HG03066 (cell line): ENCODE measurements around the gene CDH11.

Experiments
- ATAC-seq: cut with Tn5 transposase; IDR thresholded peaks from one replicate; pipeline ENCODE4 v1.9.1; 2021; ENCODE audit warnings: low read depth; ENCODE audit not compliant: unreplicated experiment

CDH11 gene

DNA sequence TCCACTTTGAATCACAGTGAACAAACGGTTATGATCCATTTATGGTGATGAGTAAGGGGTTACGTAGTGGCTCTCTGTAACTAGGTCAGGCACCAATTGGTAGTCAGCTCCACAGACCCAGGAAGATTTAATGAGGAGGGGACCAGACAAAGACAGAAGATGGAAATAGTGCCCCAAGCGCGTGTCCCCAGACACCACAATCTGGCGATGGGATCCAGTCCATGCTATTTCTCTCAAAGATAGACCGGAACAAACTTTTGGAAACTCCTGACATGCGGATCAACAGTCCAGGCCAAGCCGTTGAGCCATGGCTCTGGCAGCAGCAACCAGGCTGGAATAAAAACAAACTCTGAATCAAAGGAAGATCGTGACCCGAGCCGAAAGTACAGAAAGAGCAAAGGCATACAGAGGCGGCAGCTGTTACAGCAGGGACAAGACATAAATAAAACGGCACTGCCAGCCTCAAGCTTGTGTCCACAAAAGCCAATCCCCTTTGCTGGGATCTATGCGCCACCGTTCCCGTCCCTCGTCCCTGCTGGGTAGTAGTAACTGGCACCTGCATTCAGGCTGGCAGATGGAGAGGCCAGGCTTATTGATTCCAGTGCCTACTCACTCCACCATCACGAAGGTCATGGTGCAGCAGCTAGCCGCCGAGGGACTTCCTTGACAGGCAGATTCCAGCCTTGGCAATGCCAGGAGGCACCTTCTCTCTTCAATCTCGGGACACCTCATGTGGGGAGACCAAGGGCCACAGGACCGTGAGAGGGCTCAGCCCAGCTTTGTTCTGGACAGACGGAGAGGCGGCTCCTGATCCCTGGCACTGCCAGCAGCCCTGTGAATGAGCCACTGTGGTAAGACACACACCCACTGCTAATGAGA is 50.2 kb downstream of the CDH11 start:
- no peak for ATAC-seq

DNA sequence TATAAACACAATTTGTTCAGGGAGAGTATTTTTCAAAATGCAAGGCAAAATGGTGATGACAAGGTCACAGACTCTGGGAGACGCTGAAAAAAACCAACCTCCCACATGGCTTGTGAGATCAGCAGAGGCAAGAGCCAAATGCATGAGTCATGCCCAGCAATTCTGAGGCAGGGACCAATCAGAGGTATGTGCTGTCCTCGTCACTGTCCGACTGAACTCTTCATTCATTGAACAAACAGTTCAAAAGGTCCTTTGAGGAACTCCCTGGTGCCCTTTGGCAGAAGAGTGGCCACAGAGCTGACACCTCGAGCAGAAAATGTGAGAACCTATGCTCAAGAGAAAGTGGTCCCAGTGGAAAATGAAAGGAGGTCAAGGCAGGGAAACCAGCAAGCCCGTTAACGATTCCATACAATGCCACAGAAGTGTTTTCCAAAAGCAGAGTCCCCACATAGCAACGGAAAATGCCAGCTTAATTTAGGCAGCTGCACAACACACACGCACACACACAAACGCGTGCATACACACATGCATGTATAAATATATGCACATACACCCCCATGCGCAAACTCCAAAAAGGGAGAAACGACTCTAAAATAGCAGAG is 50.9 kb downstream of the CDH11 start:
- no peak for ATAC-seq

DNA sequence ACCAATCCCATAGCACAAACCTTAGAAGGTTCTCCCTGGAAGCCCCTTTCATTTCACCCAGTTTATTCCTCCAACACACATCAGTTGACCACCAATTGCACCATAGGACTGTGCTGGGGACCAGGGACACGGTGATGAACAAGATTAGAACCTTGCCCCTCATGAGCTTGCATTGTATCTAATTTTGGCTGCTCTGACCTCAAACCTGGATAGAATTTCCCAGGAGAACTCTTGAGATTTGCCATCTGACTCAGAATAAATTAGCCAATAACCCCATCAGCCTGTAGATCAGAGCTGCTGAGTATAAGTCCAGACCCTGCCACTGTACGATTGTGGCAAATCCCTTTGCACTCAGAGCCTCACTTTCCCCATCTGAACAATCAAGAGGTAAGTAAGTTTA is 52.1 kb downstream of the CDH11 start:
- ATAC-seq = no peak

DNA sequence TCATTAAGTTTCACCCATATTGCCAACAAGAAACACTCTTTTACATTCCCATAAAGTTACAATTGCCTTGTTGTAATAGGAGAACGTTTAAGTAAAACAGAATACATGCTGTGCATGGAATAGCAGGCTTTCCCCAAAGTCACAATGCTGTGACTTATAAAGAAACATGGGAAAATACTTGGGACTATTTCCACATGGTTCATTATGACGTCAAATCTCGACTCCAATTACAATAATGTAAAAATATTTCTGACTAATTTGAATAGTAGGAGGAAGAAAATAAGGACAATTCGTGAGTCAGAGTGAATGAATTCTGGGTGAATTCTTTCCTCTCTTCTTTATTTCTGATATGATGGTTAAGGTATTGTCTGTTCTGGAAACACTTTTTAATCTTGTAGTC is 52.8 kb downstream of the CDH11 start:
- no peak for ATAC-seq

DNA sequence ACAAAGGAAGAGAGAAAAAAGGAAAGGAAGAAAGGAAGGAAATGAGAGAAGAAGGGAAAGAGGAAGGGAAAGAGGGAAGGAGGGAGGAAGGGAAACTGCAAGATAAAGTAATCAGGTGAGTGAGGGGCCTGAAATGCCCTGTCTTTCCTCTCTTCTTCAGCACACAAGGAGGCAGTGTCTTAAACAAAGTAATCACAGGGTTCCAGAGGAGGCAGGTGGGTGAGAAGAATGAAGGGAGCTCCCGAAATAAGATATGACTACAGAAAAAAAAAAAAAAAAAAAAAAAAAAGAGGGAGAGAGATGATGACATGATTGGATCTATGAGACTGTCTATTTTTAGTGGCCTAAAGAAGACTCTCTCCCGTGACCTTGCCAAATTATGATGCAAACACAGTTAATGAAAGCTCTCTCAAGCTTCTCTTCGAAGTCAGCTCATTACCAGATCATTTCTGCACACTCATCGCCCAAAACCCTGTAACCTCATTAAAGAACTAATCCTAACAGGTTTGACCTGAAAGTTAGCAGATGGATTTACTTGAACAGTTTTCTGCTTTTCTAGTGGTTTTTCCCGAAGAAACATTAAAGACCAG is 53.6 kb downstream of the CDH11 start:
- ATAC-seq = no peak

DNA sequence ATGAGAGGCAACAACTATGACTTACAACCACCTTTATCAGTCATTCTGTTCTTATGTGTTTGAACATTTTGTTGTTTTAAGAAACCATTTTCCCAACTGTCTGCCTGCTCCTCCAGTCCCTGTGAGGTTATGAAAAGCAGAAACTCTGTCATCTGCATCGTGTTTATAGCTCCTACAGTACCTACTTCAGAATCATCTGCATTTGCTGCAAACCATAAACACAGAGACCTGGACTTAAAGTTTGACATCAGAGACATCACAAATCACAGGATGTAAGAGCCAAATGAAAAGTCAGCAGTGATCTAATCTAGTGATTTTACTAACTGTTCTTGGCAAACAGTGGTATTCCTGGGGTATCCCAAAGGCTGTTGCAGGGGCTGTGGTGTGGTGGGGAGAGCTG is 55.2 kb downstream of the CDH11 start:
- no peak for ATAC-seq

DNA sequence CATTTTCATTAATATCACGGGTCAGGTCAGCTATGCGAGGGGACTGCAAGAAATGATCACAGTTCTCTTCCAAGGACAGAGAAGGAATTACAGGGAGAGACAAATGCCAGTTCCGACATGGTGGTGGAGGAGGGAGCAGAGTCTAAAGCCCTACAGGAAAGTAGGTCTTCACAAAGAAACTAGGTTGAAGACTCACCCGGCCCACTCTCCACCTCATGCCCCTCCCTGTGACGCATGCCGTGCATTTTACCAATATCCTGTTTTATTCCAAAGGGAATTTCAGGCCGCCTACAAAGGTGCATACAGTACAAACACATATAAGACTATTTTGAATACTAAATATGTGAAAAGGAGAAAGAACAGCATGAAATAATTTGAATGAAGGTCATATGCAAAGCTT is 56.8 kb downstream of the CDH11 start:
- no peak for ATAC-seq

DNA sequence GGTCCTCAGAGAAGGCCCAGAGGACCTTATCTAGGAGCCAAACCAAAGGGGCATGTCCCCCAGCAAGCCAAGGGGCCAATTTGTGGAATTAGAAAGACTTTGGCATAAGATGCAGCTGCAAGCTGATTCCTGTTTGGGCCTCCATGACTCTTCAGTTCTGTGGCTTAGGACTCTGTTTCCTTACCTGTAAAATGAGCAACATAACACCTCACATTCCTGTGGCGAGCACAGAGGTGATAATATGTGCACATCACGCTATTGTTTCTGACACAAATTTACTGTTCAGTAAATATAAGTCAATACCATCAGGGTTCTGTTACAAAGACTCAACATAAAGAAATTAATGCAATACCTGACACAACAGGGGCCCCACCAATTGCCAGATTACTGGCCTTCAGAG is 57.7 kb downstream of the CDH11 start:
- no peak for ATAC-seq

DNA sequence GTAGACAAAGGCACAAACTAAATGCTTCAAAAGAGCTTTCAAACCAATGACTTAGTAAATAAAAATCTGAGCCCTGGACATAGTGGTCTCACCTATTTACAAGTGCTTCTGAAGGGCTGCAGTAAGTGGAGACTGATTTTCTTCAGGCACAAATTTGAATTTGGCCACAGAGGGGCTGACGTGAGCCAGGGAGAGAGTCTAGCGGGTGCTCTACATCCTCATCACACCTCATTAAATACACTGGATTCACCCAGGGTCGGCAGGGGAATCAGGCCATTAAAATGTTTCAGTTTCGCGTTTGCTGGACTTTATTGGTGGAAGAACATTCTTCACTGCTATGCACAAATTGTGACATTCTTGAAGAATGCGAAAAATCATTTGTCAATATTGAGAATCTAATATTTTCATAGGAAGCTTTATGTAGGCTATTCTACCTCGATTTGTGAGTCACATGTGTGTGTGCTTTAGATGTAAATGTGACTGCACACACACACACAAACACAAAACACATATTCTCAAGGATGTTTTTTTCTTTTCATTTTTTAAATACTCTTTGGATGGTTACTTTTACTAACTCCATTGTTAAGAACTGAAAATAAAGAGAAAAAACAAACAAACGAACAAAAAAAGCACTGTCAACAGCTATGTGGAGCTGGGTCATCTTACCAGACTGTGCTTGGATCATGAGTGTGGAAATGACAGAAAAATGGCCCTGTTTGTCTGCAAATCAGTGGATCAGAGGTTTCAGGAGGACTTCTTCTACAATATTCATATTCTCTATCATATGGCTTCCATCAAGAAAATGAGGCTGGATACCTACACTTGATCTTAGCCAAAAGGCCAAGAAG is 58.9 kb downstream of the CDH11 start:
- ATAC-seq = no peak

DNA sequence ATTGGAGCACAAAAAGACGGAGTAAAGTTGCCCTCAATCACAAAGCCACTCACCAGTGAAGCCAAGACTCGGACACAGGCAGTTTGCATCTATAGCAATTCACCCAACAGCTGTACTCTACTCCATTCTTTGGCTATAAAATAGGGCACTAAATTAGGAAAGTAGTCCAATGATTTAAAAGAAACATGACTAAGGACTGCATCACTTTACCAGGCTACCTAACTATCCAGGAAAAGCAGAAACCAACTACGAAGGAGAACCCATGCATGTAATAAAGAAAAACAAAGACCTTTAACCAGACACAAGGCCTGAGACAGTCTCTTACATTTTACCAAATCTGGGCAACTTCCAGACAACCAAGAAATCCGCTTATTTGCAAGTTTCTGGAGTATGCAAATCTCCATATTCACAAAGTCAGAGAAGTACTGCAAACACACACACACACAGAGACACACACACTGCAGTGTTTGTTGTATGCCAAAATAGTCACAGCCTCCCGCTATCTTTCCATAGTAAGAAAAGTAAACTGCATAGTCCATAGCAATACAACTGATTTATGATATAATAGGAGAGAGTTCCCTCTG is 59.8 kb downstream of the CDH11 start:
- no peak for ATAC-seq

DNA sequence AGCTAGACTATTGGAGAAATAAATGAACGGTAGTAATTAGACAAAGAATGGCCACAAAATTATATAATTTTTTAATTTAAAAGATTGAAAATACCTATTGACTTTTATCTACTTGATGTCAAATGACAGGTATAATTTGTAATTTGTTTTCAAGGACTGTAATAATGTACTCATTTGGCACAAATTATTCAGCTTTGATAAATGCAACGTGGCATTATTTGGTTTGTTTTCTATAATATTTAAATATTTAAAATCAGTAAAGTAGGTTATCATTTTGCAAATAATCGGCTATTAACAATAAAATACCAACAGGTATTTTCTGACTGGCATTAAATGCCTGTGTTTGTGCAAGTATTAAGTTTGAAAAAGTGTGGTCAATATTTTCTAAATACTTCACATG is 60.6 kb downstream of the CDH11 start:
- ATAC-seq = no peak

DNA sequence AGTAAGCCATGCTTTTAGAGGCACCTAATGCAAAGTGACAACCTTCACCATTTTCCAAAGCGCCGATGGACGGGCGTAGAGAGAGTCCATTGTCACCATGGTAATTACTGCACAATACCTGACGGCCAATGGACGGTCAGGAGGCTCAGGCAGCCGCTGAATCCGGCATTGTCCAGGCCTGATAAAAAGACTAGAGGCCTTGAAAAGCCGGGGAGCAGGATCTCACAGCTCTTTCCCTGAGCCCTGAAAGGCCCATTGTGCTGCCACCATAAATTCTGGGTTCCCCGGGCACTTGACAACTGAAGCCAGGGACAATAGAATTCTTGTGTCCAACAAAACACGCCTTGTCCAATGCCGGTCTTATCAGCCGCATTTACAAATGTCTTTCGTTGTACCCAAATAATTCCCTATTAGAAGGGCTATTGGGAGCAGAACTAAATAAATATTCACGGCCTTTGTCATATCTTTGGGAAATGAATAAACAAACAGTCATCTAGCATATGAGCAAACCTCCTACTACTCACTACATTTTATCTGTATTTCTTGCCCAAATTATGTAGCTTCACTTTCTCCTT is 62.4 kb downstream of the CDH11 start:
- no peak for ATAC-seq

DNA sequence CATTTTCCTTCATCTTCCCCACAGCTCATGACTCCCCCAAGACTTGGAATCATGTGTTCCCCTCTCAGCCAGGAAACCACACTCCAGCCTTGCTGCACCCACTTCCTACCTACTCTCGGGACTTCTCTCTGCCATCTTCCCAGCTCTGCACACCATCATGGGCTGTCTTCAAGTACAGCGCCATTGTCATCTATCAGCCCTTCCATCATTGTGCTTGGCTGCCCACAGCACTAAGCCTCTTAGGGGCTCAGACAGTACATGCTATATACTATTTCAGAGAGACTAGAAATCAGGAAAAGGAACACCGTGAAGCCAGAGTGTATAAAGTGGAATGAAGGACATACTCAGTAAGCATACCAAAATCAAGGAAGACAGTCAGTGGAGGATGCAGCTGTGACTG is 64.7 kb downstream of the CDH11 start:
- ATAC-seq = no peak

DNA sequence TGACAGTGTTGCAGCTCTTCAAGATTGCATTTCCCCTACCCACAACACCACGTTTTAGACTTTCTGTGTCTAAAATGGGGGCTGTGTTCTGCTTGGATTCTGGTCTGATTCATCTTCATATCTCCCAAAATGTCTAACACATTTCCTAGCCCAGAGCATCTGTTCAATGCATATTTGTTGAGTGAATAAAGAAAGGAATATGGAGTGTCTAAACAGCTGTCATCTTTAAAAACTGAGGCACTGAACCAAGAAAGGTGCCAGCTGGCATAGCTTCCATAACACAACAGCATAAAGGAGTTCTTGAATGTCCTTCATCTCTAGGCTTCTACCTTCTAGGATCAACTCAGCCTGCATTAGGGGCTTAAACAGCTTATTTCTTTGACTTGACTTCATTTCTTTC is 67.4 kb downstream of the CDH11 start:
- ATAC-seq = no peak

DNA sequence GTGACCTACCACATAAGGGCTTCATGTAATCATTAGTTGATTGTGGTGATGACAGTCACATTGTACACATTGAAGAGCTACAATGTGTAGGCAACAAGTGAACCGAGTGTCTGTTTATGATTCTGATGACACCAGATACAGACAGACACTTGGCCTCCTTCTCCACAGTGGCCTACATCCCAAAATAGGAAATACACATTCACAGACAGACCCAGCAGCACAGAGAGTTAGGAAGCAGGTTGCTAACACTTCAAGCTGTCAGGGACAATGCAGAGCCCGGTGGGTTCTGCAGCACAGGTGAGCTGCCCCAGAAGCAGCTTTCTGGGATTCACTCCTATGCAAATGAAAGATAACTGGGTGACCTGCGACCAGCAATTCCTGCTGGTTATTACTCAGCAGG is 72.2 kb downstream of the CDH11 start:
- no peak for ATAC-seq

DNA sequence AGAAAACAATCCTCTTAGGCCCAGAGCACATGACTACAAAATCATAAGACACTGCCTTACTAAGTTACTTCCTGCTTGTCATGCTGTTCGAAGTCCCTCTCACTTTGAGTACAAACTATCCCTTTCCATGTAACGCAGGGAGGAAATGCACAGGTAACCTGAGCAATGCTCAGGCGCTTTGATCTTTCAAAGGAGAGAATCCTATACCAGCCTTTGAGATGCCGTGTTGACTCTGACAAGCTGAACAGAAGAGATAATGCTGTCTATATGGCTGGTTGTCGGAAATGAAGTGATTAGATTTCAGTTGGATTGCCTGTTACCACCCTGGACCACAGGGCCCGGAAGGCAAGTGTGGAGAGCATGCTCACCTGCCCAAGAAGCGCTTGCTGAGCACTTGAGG is 75.9 kb downstream of the CDH11 start:
- no peak for ATAC-seq

DNA sequence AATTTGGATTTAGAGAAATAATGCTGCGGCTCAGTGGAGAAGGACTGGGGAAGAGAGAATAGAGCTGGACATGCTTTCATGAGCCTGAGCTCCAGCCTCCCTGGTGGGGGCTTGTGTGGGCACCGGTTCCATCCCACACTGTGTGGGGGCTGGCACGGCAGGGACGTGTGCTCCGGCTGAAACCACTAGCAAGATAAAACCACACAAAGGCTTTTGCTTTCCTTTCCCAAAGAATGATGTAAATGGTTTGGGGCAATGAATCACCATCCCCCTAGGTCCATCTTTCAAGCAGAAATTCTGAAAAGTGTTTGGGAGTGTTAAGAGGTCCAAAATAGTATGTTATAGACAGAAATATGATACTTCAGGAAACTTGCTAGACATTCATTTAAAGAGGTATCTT is 77.0 kb downstream of the CDH11 start:
- no peak for ATAC-seq

DNA sequence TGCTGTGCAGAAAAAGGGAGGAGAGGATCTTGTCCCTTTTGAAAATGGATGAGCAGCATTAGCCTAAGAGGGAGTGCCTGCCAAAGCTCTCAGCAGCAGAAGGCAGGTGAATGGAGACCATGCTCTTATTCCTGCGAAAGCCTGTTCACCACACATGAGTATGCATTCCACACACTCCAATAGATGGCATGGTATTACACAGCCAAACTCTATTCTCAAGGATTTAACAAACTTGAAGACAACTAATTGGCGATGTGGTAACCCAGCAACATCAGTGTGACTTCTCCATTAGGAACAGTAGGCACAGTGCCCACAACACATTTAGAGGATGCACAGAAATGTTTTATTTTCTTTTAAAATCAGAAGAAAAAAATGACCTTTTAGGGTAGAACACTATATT is 77.8 kb downstream of the CDH11 start:
- ATAC-seq = no peak

DNA sequence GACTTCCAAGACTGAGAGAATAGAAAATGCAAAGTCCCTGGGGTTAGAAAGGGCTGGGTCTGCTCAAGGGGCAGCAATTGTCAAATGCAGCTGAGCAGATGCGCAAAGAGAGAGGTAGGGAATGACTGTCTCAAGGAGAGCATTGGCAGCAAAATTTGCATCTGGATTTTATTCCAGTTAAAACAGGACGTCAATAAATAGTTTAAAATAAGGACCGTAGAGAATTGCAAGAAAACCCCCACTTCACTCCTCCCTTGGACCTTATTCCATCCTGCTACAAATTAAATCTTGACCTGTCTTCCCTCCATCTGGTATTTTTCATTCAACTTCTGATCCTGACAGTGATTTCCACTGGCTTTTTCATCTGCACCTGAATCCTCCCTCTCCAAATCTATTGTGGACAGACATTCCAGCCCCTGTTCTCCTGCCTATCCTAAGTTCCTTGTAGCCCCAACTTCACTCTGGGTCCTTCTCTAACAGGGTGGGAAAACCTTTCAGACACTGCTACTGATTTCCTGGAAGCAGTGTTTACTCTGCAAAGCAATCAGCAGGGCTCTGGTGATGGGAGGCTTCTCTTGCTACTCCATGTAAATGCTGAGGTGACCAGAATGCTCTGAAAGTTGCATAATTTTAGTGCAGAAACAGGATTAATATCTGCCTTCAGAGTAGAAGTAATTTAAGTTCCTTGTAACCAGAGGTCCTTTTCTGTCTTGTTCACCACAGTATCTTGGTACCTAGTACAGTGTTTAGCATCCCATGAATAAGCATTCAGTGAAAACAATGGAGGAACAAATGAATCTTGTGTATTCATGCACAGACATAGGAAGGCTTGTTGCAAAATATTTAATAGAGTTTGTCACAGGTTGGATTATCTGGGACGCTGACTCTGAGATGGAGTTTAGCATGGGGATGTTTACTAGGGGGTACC is 79.2 kb downstream of the CDH11 start:
- ATAC-seq = no peak
